ENCODE measurements around the gene MACROD1.
"Not testable (repeated sequence)": the region's sequence is repeated elsewhere in the genome, so short reads cannot be mapped to it uniquely, and the experiment has no call there.

Gene MACROD1

DNA sequence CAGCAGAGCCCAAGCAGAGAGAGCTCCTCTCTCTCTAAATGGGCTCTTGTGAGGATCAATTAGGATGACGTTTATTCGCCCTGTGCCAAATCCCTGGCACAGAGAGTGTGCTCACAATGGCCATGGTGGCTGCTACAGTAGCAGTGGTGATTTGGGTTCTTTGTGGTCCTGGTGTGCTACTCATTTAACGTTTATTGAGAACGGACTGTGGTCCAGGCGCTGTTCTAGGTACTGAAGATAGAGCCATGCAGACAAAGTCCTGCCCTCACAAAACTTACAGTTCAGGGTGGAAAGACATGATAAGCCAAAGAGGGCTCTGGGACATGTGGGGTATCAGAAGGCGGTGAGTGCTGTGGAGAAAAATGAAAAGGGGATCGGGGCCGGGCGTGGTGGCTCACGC lies 174.4 kb downstream of the MACROD1 start:
- DNase-seq: no peak

DNA sequence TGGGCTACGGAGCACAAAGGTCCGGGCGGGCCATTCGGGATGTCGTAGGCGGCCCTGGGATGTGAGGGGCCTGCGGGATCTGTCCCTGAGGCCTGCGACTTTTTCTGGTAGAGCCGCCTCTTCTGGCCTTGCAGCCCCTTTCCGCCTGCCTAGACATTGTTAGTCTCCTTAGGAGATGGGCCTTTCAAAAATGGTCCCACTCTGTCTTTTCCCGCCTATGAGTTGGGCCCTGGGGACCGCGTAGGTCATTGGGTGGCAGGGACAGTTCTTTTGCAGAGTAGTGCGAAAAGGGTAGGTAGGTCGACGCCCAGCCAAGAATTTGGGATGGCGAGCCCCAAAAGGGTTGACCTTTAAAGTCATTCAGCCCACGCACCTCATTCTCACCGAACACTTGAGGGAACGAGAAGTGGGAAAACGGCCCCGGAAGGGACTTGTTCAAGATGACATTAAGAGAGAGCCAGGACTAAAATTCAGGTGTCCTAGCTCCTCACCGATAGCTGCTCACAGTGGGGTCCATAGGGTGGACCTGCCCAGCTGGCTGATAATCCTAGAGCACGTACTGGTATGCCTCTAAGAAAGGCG lies 178.9 kb downstream of the MACROD1 start:
- DNase-seq: no peak

DNA sequence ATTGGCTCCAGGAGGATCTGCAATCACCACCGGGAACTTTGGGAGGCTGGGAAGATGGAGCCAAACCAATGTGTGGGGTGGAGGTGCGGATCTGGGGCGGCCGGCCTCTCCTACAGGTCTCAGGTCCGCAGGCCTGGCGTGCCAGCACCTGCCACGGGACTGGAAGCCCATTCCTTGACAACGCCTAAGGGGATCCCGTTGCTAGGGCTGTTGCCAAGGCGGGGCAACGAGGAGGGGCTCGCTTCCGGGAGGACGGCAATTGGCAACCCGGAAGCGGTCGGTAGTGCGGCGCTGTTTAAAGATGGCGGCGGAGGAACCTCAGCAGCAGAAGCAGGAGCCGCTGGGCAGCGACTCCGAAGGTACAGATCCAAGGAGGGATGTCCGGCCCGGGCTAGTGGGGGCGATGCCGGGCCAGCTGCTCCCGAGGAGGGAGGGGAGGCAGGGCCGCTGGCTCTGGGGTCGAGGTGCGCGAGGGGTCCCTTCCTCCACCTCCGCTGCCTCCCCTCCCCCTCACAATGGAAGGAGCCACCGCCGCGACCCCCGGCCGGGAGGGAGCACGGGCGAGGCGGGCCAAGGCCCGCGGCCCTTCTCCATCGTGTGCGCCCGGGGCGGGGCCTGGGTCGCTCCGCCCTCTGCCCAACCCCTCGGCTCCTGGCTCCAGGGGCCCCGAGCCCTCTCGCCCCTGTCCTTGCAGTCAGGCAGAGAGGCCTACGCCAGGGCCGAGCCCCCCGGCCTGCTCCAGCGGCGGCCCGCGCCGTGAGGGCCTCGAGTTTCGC lies 179.6 kb downstream of the MACROD1 start, which contains the start of gene OTUB1:
Gene OTUB1, plus strand, starts transcription at position 283 of the 776 bp plus-strand sequence. Its CDS starts 19 bp downstream, at position 302.
- peak; percentile 90 for DNase-seq

DNA sequence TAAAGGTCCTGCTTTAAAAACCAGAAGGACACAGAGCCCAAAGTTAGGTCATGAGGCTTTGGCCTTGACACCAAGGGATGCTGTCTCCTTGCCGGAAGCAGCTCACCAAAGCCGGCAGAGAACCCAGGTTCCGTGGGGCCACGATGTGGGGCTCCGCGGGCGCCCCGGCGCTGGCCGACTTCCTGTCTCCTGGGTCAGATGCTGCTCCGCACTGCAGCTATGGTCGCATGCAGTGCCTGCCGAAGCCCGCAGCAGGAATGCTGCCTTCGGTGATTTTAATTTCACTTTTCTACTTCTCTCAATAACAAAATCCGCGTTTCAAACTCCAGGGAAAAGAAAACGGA lies 180.1 kb downstream of the MACROD1 start:
- peak; percentile 24 for DNase-seq

DNA sequence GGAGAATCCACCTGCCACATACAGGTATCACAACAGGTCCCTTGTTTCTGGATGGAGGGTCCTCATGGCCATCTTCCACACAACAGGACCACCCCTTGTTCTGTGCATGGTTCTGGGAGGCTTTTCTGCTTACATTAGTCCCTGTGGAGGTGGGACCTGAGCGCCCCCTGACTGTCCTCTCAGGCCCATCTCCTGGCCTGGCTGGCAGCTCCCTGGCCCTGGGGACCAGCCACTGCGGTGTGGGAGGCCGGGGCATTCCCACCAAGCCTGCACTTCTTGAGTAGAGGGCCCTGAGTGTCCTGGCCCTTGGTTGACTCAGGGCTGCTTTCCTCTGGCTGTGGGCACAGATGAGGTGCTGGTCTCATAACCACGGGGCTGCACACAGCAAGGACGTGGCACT lies 186.5 kb downstream of the MACROD1 start:
- DNase-seq: no peak

DNA sequence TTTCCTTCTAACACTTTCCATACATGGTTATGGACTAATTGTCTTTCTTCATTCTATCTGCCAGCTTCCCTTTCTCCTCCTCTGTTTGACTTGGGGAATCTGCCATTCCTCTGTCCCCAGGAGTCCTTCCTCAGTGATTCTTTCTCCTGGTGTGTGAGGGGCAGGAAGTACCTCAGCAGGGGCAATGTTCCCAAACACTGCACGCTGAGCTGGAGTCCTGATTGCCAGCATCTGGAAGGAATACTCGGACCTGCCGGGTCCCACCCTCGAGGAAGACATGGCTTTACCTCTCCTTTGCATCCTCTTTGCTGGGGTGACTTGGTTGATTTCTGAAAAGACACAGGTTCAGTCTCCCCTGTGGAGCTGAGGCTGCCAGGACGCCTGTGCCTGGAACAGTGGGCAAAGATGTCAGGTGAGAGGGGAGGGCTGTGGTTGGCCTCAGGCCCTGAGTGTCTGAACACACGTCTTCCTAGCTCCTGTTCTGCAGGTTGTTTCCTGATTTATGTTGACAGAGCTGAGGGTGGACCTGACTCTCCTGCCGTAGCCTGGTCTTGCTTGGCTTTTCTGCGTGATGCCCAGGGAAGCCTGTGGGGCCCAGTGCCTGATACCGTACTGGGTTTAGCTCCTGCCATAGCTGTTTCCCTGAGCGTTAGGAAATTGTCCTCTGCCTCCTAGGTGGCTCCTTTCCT lies 187.2 kb downstream of the MACROD1 start:
- no peak for DNase-seq

DNA sequence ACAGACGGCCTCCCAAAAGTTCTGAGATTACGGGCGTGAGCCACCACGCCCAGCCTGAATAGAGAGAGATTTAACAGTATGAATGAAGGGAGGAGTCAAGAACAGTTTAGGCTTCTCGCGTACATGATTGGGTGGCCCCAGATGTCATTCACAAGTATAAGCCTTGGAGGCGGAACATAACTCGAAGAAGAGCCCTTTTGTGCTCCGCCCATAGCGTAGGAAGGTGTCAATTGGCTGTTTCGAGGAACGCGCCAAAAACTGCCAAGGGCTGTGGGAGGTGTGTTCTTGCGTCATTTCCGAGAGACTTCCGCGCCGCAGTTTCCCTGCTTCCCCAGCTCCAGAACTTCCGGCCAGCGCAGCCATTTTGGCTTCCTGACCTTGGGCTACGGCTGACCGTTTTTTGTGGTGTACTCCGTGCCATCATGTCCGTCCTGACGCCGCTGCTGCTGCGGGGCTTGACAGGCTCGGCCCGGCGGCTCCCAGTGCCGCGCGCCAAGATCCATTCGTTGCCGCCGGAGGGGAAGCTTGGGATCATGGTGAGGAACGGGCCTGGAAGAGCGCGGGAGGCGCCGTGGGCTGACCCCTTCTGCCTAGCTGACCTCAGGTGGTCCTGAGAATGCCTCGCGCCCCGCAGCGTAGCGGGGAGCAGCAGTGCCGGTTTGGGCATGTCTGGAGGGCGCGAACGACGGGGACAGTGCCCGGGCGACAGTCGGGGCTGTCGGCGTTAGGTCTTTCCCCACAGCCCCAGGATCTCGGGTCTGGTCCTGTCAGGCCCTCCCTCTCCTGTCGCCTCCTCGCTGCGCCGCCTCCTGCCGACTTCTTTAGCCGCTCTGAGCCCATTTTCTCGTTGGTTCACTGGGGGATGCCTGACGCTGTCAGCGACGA lies 191.4 kb downstream of the MACROD1 start, which contains the start of gene COX8A:
Gene COX8A, plus strand, starts transcription at position 362 of the 885 bp plus-strand sequence. Its CDS starts 61 bp downstream, at position 423.
- peak; percentile 100 for DNase-seq

DNA sequence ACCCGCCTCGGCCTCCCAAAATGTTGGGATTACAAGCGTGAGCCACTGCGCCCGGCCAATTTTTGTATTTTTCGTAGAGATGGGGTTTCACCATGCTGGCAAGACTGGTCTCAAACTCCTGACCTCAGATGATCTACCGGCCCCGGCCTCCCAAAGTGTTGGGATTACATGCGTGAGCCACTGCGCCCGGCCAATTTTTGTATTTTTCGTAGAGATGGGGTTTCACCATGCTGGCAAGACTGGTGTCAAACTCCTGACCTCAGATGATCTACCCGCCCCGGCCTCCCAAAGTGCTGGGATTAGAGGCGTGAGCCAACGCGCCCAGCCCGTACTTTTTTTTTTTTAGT lies 192.0 kb downstream of the MACROD1 start:
- not testable (repeated sequence) for DNase-seq

DNA sequence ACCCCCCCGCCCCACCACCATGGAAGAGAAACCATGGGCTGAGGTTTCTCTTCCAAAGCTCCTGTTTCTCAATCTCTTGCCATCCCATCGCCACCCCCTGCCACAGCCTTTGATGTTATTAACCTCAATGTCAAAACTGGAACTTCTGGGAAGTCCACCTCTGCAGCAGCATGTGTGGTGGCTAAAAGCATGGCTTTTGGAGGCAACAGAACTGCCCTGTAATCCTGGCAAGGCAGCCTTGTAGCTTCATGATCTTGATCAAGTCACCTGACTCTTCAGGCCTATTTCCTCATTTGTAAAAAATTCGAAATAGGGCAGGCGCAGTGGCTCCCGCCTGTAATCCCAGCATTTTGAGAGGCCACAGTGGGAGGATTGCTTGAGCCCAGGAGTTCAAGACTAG lies 195.0 kb downstream of the MACROD1 start:
- peak; percentile 62 for DNase-seq

DNA sequence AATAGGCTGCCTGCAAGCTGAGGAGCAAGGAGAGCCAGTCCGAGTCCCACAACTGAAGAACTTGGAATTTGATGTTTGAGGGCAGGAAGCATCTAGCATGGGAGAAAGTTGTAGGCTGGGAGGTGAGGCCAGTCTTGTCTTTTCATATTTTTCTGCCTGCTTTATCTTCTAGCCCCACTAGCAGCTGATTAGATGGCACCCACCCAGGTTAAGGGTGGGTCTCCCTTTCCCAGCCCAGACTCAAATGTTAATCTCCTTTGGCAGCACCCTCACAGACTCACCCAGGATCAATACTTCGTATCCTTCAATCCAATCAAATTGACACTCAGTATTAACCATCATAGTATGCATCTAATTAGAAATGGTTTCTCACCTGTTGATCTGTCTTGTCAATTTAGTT lies 196.5 kb downstream of the MACROD1 start:
- no peak for DNase-seq

DNA sequence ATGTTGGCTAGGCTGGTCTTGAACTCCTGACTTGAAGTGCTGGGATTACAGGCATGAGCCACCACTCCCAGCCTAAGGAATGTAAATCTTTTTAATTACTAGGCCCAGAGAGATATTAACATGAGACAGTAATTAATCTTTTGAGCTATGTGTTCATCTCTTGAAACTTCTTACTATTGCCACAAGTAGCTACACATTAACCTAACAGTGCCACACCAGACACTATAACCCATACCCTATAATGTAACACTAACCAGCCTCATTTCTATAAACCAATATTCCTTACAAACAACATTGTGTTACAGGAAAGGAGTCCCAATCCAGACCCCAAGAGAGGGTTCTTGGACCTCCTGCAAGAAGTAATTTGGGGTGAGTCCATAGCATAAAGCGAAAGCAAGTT lies 199.5 kb downstream of the MACROD1 start:
- DNase-seq: no peak

DNA sequence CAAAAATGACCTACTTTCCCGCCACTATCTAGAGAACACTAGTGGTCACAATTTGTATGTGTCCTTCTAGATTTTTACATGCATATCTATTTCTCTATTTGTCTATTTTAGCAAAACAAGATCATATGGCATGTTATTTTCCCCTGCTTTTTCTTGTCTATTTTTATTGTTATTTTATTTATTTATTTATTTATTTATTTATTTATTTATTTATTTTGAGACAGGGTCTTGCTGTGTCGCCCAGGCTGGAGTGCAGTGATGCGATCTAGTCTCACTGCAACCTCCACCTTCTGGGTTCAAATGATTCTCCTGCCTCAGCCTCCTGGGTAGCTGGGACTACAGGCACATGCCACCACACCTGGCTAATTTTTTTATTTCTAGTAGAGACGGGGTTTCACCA lies 202.0 kb downstream of the MACROD1 start:
- DNase-seq: not testable (repeated sequence)

DNA sequence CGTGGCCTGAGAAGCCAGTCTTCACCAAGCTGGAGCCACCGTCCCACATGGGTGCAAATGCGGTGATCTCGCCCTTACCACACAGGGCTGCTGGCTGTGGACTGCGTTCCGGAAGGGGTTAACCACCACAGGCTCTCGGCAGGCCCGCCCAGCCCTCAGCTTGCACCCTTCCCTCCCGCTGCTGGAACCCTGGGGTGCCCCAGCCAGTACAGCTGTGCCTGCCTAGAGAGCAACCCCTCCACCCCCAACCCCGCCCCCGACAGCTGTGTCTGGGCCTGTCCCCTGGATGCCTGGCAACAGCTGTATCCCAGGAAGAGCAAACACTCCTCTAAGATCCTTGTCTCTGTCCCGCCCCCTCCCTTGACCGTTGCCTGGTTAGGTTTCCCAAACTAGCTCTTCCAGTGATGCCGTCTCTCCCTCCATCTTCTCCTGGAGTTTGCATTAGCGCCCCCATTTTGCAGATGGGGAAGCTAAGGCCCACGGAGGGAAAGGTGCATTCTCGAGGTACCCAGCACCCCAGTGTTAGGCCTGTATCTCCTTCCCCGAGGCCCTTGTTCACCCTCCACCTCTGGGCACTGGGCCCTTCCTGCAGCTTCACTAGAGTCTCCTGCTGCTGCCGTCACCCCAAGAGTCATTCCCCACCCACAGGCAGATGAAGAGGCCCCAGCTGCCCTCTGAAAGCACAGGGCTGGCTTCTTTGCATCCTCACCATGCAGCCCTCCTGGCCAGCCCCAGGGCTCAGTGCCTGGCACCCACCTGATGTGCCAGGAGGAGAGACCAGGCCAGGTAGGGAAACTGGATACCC lies 204.1 kb downstream of the MACROD1 start:
- DNase-seq: no peak

DNA sequence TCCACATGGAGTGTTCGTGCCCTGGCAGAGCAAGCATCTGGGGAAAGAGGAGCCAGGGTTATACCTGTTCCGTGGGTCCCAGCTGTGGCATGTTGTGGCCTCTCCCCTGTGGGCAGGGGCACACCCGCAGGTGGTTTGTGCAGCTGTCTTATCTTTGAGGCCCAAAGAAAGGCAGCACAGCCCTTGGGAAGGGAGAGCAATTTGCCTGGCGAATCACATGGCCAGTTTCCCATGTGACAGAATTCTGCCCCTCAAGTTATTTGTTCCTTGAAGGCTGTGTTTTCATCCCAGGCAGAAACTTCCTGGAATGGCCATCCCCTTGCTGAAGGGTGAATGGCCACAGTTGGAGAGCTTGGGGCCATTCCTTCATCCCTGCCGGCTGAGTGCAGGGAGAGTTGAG lies 207.9 kb downstream of the MACROD1 start:
- no peak for DNase-seq

DNA sequence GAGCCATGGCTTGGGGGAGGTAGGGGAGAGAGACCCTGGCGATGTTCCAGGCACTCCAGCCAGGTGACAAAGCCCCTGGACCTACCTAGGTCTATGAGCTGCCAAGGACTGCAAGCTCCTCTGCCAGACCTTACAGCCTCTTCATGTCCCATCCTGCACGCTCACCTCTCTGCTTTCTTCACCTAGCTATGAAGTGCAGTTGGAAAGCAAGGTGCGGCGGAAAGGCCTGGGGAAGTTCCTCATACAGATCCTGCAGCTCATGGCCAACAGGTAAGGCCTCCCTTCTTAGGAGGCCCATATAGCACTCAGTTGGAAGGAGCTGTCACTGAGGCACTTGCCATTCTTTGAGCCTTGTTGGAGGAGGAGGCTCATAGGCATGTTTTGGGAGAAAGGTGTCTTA lies 213.3 kb downstream of the MACROD1 start:
- no peak for DNase-seq

DNA sequence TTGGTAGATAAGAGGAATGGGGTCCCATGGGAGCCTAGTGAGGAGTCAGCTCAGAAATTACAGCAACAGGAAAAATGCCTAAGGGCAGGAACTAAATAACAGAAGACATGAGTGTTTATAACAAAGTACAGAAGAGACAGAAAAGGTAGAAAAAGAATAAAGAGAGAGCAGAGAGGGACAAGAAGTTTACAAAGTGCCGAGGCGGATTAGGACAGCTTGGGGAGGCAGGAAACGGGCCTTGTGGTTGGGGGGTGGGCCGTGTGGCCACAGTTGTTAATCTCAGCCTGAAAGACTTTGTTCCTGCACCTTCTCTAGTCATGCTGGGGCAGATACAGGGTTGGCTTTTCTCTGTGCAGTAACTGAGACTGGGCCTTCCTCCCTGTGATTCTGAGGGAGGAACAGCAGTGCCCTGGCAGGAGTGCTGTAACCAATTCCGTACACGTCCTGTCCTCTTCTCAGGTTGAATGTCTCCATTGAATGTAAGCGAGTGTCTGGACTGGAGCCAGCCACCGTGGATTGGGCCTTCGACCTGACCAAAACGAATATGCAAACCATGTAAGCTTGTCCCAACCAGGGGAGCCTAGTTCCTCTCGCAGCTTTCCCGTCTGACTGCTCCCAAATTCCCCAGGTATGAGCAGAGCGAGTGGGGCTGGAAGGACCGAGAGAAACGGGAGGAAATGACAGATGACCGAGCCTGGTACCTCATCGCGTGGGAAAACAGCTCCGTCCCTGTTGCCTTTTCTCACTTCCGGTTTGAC lies 214.0 kb downstream of the MACROD1 start:
- no peak for DNase-seq
